Measurements from ENCODE around the gene NEURL1. TPM values are rescaled to one million over a fixed set of nuclear protein-coding genes. Genes with fewer than 3 reads are reported as not detected.

Gene NEURL1
- total RNA-seq, 2 donors from 2014 or later: 0.37 to 0.48 TPM

- no peak for DNase-seq (ENCODE audit: low spot score)
- intact Hi-C loops (cut with DNase I): no loop called here
Measured at GRCh38 chr10:103573205-103573487, 79.6 kb downstream of the NEURL1 start.

GRCh38 chr10:103574097-103575061, 80.9 kb downstream of the NEURL1 start:
- no peak for DNase-seq (ENCODE audit: low spot score)
- intact Hi-C loops (cut with DNase I): no loop called here

- intact Hi-C loops (cut with DNase I): no loop called here
- DNase-seq (ENCODE audit: low spot score): no peak
Measured at GRCh38 chr10:103575416-103576075, 82.0 kb downstream of the NEURL1 start.

- DNase-seq (ENCODE audit: low spot score): no peak
- intact Hi-C loops (cut with DNase I): no loop called here
Measured at GRCh38 chr10:103576076-103576471, 82.6 kb downstream of the NEURL1 start.

GRCh38 chr10:103576862-103577261, 83.4 kb downstream of the NEURL1 start:
- DNase-seq (ENCODE audit: low spot score): no peak
- intact Hi-C loops (cut with DNase I): no loop called here

- intact Hi-C loops (cut with DNase I): loop anchor here in 1 of 2 donors (2.0 kb wide), 1 partner anchor 70 kb away; no protein-coding TSS in a partner anchor
- no peak for DNase-seq (ENCODE audit: low spot score)
Measured at GRCh38 chr10:103578782-103579382, 85.4 kb downstream of the NEURL1 start.

- DNase-seq (ENCODE audit: low spot score): no peak
- intact Hi-C loops (cut with DNase I): no loop called here
Measured at GRCh38 chr10:103580011-103580410, 86.5 kb downstream of the NEURL1 start.

GRCh38 chr10:103580430-103580829, 86.9 kb downstream of the NEURL1 start:
- intact Hi-C loops (cut with DNase I): no loop called here
- no peak for DNase-seq (ENCODE audit: low spot score)

- DNase-seq (ENCODE audit: low spot score): no peak
- intact Hi-C loops (cut with DNase I): no loop called here
Measured at GRCh38 chr10:103581499-103581898, 88.0 kb downstream of the NEURL1 start.

- no peak for DNase-seq (ENCODE audit: low spot score)
- intact Hi-C loops (cut with DNase I): no loop called here
Measured at GRCh38 chr10:103582331-103583123, 89.0 kb downstream of the NEURL1 start.

GRCh38 chr10:103583871-103584215, 90.3 kb downstream of the NEURL1 start:
- DNase-seq (ENCODE audit: low spot score): no peak
- intact Hi-C loops (cut with DNase I): no loop called here

GRCh38 chr10:103584216-103585010, 90.9 kb downstream of the NEURL1 start:
- intact Hi-C loops (cut with DNase I): no loop called here
- DNase-seq (ENCODE audit: low spot score): no peak

GRCh38 chr10:103585011-103585405, 91.5 kb downstream of the NEURL1 start:
- intact Hi-C loops (cut with DNase I): no loop called here

GRCh38 chr10:103587073-103587472, 93.6 kb downstream of the NEURL1 start:
- intact Hi-C loops (cut with DNase I): no loop called here

More at GRCh38 chr10:103585011-103585405, 91.5 kb downstream of the NEURL1 start:
- DNase-seq (ENCODE audit: low spot score): no peak

GRCh38 chr10:103589074-103589630, 95.6 kb downstream of the NEURL1 start:
- no peak for DNase-seq (ENCODE audit: low spot score)

More at GRCh38 chr10:103587073-103587472, 93.6 kb downstream of the NEURL1 start:
- no peak for DNase-seq (ENCODE audit: low spot score)

GRCh38 chr10:103590060-103590459, 96.6 kb downstream of the NEURL1 start:
- no peak for DNase-seq (ENCODE audit: low spot score)

More at GRCh38 chr10:103589074-103589630, 95.6 kb downstream of the NEURL1 start:
- intact Hi-C loops (cut with DNase I): no loop called here

GRCh38 chr10:103590744-103591291, 97.3 kb downstream of the NEURL1 start:
- peak; percentile 71 for DNase-seq (ENCODE audit: low spot score)
- intact Hi-C loops (cut with DNase I): loop anchor here in 1 of 2 donors (10.0 kb wide), 1 partner anchor 264 kb away; the partner anchor contains the start of gene SH3PXD2A

More at GRCh38 chr10:103590060-103590459, 96.6 kb downstream of the NEURL1 start:
- intact Hi-C loops (cut with DNase I): loop anchor here in 1 of 2 donors (10.0 kb wide), 1 partner anchor 265 kb away; the partner anchor contains the start of gene SH3PXD2A
